Nephron (organoid): Measurements from ENCODE around the gene IFI44L.

Experiments
- H3K27ac Mint-ChIP-seq, 3 experiments: 2 replicates each; pipeline ENCODE4 v1.8.0; 2020; ENCODE audit warnings: mixed read lengths in 3 of 3, mild to moderate bottlenecking in 2 of 3, moderate library complexity in 1 of 3
- H3K27me3 Mint-ChIP-seq: 2 replicates; pipeline ENCODE4 v1.8.0; 2021; ENCODE audit warnings: low read depth, mild to moderate bottlenecking, moderate library complexity, mixed read lengths
- H3K36me3 Mint-ChIP-seq: 2 replicates; pipeline ENCODE4 v1.8.0; 2020; ENCODE audit warnings: low read depth, mixed read lengths
- H3K4me1 Mint-ChIP-seq: 2 replicates; pipeline ENCODE4 v1.8.0; 2020; ENCODE audit warnings: mixed read lengths
- H3K4me3 Mint-ChIP-seq, 3 experiments: 2 replicates each; pipeline ENCODE4 v1.8.0; 2020; ENCODE audit warnings: mild to moderate bottlenecking in 3 of 3, mixed read lengths in 3 of 3, moderate library complexity in 2 of 3
- H3K9me3 Mint-ChIP-seq: 2 replicates; pipeline ENCODE4 v1.8.0; 2020; ENCODE audit warnings: mixed read lengths
- CTCF ChIP-seq, 3 experiments: fragments of 200-600 bp; sonication (generic); IDR thresholded peaks; one replicate each; pipeline ENCODE4 v1.5.0; 2021; ENCODE audit warnings: antibody characterized with exemption in 3 of 3; ENCODE audit not compliant: unreplicated experiment in 3 of 3

Gene IFI44L

GRCh38 chr1:78619803-78620579 lies at the start of gene IFI44L:
IFI44L (plus strand) TSS chr1:78620448; CDS start chr1:78627916, 7,468 bp downstream.
- peak within 1 kb of the TSS; percentile 62 to 80 (median 72) for H3K4me3 Mint-ChIP-seq
- no peaks in the 10 kb centered on the region for H3K9me3 Mint-ChIP-seq
- peak within 1 kb of the TSS; percentile 85 to 93 (median 86) for H3K27ac Mint-ChIP-seq
- H3K36me3 Mint-ChIP-seq = no peaks in the 10 kb centered on the region
- peaks cover 32% of the 10 kb centered on the region for H3K4me1 Mint-ChIP-seq
- peaks cover 3% of the 10 kb centered on the region for H3K27me3 Mint-ChIP-seq
- TF ChIP-seq CTCF (IDR thresholded peaks at IDR 0.05; ENCODE audit: unreplicated experiment in 3 of 3) = no peak

- no peaks in the 10 kb centered on the region for H3K4me1 Mint-ChIP-seq
- H3K36me3 Mint-ChIP-seq = no peaks in the 10 kb centered on the region
- H3K27me3 Mint-ChIP-seq = no peaks in the 10 kb centered on the region
- no peak for TF ChIP-seq CTCF (IDR thresholded peaks at IDR 0.05; ENCODE audit: unreplicated experiment in 3 of 3)
- no peak overlapping the region for H3K4me3 Mint-ChIP-seq
- H3K27ac Mint-ChIP-seq = no peak overlapping the region
- no peaks in the 10 kb centered on the region for H3K9me3 Mint-ChIP-seq
Measured at GRCh38 chr1:78570539-78570938, 49.7 kb upstream of the IFI44L start.

- no peaks in the 10 kb centered on the region for H3K9me3 Mint-ChIP-seq
- H3K4me1 Mint-ChIP-seq = no peaks in the 10 kb centered on the region
- H3K27me3 Mint-ChIP-seq = no peaks in the 10 kb centered on the region
- no peak overlapping the region for H3K27ac Mint-ChIP-seq
- H3K4me3 Mint-ChIP-seq = no peak overlapping the region
- H3K36me3 Mint-ChIP-seq = no peaks in the 10 kb centered on the region
- TF ChIP-seq CTCF (IDR thresholded peaks at IDR 0.05; ENCODE audit: unreplicated experiment in 3 of 3) = no peak
Measured at GRCh38 chr1:78577257-78578100, 42.8 kb upstream of the IFI44L start.

GRCh38 chr1:78586572-78586971 lies 33.7 kb upstream of the IFI44L start:
- Mint-ChIP-seq H3K4me1 (peaks cover 6% of the 10 kb centered on the region), H3K4me3 (no peak overlapping the region)

GRCh38 chr1:78587211-78587610 lies 33.0 kb upstream of the IFI44L start:
- no peak overlapping the region for H3K4me3 Mint-ChIP-seq
- H3K27ac Mint-ChIP-seq = no peak overlapping the region
- no peak for TF ChIP-seq CTCF (IDR thresholded peaks at IDR 0.05; ENCODE audit: unreplicated experiment in 3 of 3)
- H3K9me3 Mint-ChIP-seq = no peaks in the 10 kb centered on the region
- peaks cover 6% of the 10 kb centered on the region for H3K4me1 Mint-ChIP-seq
- H3K36me3 Mint-ChIP-seq = no peaks in the 10 kb centered on the region
- no peaks in the 10 kb centered on the region for H3K27me3 Mint-ChIP-seq

More at GRCh38 chr1:78586572-78586971, 33.7 kb upstream of the IFI44L start:
- Mint-ChIP-seq H3K27ac (no peak overlapping the region), H3K36me3 (no peaks in the 10 kb centered on the region), H3K9me3 (no peaks in the 10 kb centered on the region), H3K27me3 (no peaks in the 10 kb centered on the region)
- TF ChIP-seq CTCF (IDR thresholded peaks at IDR 0.05; ENCODE audit: unreplicated experiment in 3 of 3) = no peak
